Stimulated activated CD8-positive, alpha-beta memory T cell treated with anti-CD3 and anti-CD28 coated beads, Interleukin-2, amount 100 ng/mL, for 1 hour (primary cell): Measurements from ENCODE around the gene FAM163A.
A peak's percentile ranks its signal among the peaks of the same experiment; 100 is the strongest.
"Not testable (repeated sequence)": the region's sequence is repeated elsewhere in the genome, so short reads cannot be mapped to it uniquely, and the experiment has no call there.

Source experiments
- DNase-seq, 2 donors: peaks; one replicate each; pipeline ENCODE4 v3.0.0-alpha.2; 2020; ENCODE audit warnings: low read depth in 2 of 2

FAM163A gene

DNA sequence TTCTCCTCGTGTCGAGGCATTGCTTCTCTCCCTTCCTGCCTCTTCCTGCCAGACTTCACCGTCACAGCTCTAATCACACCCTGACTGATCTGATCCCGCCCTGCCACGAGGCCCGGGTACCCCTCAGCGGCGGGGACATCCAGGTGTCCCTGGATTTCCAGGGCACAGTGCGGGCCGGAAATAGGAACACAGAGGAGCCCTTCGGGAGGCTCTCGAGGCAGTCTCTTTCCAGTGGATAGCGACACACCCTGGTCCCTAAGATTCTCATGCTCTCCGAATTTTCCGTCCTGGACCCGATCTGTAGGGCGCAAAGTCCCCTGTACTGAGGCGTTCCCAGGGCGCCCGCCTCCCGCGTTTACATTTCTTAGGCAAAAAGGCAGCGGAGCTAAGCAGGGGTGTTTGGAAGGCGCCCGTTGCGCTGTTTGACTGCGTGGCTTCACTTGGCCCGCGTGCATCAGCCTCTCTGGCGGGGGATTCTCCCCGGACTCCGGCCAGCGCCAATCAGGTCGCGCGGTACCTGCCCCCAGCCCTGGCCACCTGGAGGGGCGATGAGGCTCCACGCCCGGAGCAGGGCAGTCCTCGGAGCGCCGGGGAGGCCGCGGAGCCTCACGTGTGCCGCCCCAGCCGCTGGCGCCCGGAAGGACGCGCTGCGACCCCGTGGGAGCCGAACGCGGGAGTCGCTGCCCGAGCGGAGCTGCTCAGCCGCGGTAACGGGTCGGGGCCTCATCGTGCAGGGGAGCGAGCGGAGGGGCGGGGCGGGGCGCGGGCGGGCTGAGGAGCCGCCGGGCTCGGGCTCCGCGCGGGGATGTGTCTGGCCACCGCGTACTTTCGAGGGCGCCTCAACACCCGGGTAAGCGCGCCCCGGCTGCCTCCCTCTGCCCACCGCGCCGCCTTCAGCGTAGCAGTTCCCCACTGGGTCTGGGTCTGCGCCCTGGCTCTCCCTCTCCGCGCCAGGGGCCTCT is at the start of gene FAM163A:
FAM163A (plus strand) TSS at position 575 of the 962 bp plus-strand sequence. CDS start 69,807 bp downstream, outside the sequence.
- no peak for DNase-seq

DNA sequence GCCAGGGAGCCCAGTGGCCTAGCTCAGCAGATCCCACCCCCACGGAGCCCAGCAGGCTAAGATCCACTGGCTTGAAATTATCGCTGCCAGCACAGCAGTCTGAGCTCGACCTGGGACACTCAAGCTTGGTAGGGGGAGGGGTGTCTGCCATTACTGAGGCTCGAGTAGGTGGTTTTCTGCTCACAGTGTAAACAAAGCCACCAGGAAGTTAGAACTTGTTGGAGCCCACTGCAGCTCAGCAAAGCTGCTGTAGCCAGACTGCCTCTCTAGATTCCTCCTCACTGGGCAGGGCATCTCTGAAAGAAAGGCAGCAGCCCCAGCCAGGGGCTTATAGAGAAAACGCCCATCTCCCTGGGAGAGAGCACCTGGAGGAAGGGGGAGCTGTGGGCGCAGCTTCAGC is 48.6 kb upstream of the FAM163A start:
- not testable (repeated sequence) for DNase-seq

DNA sequence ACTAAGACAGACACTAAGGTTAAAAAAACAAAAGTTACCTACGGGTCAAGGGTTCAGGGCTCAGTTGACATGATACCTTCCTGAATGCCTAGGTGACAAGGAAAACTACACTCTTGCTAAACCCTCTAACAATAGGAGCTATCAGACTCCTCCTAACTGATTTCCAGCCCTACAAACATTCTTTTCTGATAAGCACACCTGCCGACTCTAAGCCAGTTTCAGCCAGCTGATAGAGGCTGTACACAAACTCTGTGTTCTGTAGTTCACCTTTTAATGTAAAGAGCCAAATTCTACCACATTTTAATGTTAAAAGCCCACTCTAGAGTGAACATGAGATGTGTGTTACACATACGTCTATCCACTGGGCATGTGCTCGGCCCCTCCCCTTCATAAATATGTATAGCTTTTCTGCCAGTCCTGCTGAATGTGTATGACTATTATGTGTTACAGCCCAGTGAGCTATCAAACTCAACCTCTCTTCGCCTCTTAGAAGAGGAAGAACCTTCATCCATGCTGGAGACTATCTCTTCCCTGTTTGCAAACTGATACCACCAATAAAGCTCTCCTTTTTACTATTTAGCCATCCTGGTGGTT is 40.0 kb upstream of the FAM163A start:
- no peak for DNase-seq

DNA sequence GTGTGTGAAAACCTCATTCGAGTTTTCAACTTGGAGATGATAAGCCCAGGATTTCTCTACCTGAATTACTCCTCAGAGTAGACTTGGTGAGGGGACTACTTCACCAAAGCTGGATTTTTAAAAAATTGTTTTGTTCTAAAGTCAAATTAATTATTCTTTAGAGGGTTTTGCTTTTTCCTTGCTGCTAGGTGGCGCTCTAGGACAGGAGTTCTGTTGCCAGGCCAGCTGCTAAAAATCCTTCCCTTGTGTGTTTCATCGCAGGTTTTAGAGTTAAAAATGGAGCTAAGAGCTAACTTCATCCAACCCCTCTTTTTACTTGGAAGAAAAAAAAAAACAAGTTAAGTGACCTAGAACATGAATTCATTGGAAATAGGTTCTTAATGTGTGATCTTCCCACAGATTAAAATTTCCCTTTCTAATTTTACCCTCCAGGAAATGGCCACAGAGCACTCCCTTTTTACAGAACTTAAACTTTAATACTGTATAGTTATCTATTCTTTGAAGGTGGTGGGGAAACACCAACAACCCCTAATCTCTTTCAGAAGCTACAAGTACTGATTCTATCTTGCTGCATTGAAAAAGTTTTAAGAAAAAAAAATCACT is 36.7 kb upstream of the FAM163A start:
- DNase-seq: peak in 1 of 2 donors; percentile 18

- DNase-seq: no peak
Observed at GRCh38 chr1:179707406-179707805, 35.7 kb upstream of the FAM163A start.

DNA sequence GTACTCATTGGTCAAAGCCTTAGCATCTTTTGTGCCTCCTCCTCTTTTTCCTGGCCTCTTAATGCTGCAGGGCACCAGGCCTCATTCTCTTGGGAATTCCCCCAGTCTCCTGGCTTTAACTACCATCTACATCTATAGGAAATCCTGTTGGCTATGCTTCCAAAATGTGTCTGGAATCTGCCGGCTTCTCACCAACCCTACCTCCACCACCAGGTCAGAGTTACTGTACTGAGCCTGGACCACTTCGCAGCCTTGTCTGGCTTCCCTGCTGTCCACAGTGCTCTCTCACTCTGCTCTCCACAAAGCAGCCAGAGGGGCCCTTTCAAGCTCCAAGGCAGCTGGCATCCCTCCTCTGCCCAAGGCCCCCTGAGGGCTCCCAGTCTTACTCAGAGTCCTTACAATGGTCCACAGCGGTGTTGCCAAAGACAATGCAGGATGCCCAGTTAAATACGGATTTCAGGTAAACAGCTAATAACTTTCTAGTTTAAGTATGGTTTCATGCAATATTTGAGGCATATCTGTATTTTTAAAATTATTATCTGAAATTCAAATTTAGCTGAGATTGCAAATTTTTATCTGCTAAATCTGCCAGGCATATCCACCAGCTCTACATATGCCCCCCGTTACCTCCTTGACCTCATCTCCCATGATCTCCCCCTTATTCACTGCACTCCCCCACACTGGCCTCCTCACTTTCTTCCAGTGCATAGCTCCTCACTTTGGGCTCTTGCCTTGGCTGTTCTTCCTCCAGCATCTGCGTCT is 34.5 kb upstream of the FAM163A start:
- DNase-seq: no peak

DNA sequence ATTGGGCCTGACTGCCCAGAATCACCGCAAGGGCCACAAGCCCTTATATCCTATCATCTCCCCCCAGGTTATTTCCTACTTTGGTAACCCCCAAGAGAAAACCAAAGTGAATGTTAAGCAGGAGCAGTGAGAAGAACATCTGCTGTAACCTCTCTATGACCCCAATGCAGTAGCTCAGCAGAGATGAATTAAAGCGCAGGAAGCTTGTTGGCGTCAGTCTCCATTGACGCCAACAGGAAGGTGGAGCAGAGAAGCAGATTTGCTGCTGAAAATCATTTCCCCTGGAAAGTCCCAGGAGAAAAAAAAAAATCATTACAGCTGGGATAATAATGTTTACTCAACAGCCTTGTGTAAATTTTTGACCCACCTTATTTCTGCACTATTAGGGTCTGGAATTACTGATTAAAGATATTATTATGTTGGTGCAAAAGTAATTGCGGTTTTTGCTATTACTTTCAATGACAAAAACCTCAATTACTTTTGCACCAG is 33.2 kb upstream of the FAM163A start:
- DNase-seq: peak in 1 of 2 donors; percentile 0

DNA sequence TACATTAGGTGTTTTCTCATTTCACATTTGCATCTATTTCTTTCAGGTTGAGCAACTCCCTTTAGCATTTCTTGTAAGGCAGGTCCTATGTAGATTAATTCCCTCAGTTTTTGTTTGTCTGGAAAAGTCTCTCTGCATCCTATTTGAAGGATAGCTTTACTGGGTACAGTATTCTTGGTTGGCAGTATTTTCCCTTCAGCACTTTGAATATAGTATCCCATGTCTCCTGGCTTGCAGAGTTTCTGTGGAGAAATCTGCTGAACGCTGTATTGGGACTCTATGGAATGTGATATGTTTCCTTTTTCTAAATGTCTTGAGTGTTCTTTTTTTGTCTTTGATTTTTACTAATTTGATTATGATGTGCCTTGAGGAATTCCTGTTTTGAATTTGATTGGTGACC is 28.9 kb upstream of the FAM163A start:
- no peak for DNase-seq

DNA sequence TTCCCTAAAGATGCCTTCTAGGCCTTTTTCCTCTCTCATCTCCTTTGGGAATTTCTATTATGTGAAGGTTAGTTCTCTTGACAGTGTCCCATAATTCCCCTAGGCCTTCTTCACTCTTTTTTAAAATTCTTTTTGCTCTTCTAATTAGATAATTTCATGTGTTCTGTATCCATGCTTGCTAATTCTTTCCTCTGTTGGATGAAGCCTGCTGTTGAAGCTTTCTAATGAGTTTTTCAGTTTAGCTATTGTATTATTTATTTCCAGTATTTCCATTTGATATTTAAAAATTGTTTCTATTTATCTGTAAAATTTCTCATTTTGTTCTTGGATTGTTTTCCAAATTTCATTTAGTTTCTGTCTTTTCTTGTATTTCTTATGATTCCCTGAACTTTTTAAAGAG is 28.5 kb upstream of the FAM163A start:
- DNase-seq: no peak

DNA sequence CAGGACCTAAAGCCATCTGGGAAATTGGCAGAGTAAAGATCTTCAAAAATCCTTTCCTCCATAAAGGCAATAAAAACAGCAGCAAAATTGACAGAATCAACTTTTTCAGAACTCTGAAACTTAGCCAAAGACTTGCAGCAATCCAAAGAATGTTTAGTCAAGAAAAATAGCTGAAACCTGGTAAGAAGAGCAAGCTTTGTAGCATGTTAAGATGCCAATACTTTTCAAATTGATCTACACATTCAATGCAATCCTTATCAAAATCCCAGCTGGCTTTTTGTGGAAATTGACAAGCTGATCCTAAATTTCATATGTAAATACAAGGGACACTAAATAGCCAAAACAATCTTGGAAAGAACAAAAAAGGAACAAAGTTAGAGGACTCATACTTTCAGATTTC is 23.8 kb upstream of the FAM163A start:
- DNase-seq: no peak

GRCh38 chr1:179728271-179728670 is 14.8 kb upstream of the FAM163A start:
- no peak for DNase-seq

DNA sequence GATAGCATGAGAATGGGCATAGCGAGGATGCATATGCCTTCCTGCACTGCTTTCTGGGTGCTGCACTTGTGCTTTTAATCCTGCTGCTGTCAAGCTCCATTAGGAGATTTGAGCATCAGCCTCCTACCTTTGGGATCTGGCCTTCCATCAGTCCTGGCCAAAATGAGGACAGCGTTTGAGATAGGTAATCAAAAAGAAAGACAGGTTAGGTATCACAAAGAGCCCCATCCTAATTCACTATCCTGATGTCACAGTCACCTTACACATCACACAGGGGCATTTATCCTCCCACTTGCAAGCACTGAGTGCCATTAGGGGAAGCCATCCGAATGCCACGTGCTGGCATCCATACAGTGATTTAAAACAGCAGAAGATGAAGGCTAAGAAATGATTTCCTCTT is 13.2 kb upstream of the FAM163A start:
- DNase-seq: no peak

DNA sequence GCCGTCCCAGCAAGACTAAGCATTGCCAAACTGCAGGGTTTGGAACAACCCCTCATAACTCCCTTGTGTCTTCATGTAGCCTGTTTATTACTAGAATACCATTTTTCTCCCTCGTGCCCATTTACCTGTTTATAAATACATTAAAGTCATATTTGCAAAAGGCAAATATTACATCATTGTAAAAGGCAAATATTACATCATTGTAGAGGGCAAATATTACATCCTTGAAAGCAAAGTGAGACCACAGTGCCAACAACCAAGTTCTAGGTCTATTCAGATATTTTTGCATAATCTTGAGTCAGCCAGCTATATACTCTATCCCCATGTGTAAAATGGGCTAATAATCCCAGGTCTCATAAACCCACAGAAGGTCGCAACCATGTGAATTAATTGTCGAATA is 11.4 kb upstream of the FAM163A start:
- DNase-seq: no peak

DNA sequence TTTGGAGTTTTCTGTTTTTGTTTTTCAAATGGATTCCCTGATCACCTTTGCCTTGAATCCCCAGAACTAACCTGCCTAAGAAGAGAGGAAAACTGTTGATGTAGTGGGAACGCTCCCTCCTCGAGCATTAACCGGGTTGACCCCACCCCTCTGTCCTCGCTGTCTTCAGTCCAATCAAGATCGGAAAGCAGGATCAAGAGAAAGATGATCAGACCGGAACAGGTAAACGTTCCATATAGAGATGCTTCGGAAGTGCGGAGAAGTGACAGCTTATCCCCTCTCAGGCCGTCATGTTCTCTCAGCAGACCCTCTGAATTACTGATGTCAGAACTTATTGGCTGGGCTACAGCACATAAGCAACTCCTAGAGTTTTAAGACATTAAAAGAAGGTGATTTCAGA is 800 bp upstream of the FAM163A start:
- no peak for DNase-seq

- DNase-seq: no peak
Observed at GRCh38 chr1:179743679-179744400, 749 bp downstream of the FAM163A start.

- no peak for DNase-seq
Observed at GRCh38 chr1:179744401-179745130, 1.5 kb downstream of the FAM163A start.

DNA sequence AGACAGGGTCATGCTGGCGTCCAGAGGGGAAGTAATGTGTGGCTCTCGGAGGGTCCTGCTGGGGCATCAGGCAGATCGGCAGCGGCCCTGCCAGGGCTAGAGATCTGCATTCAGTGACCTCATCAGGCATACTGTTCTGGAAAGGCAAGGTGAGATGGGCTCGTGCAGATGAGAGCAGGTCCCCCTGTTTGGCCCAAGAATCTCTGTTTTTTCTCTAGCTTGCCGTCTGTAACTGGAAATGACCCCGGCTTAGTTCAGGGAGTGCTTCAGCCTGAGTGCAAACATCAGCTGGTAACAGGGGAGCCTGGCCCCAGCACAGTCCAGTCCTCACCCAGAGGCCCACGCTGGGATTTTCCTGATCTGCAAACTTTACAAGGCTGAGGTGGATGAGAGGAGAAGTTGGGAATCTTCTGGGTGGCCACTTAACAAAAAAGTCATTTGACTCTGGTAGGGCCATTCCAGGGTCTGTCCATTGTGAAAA is 2.1 kb downstream of the FAM163A start:
- DNase-seq: no peak

GRCh38 chr1:179745743-179746142 is 2.7 kb downstream of the FAM163A start:
- DNase-seq: no peak

- no peak for DNase-seq
Observed at GRCh38 chr1:179747611-179748010, 4.5 kb downstream of the FAM163A start.

GRCh38 chr1:179748772-179749171 is 5.7 kb downstream of the FAM163A start:
- DNase-seq: no peak
